GM19397 (cell line): ENCODE data around the gene POP5.

ENCODE experiments used
- ATAC-seq: cut with Tn5 transposase; IDR thresholded peaks from one replicate; pipeline ENCODE4 v1.9.1; 2021; ENCODE audit warnings: mild to moderate bottlenecking, moderate library complexity; ENCODE audit not compliant: unreplicated experiment

Gene POP5

GRCh38 chr12:120590741-120591407, 9.7 kb upstream of the POP5 start:
- no peak for ATAC-seq

- no peak for ATAC-seq
Measured at GRCh38 chr12:120588948-120589930, 8.0 kb upstream of the POP5 start.

GRCh38 chr12:120588371-120588770, 7.2 kb upstream of the POP5 start:
- no peak for ATAC-seq

- ATAC-seq: no peak
Measured at GRCh38 chr12:120586860-120587259, 5.7 kb upstream of the POP5 start.

- no peak for ATAC-seq
Measured at GRCh38 chr12:120586206-120586605, 5.0 kb upstream of the POP5 start.

- no peak for ATAC-seq
Measured at GRCh38 chr12:120584343-120585149, 3.3 kb upstream of the POP5 start.

- no peak for ATAC-seq
Measured at GRCh38 chr12:120583478-120584030, 2.4 kb upstream of the POP5 start.

- ATAC-seq: no peak
Measured at GRCh38 chr12:120581998-120582397, 796 bp upstream of the POP5 start.

GRCh38 chr12:120579179-120579578, 2.0 kb downstream of the POP5 start:
- no peak for ATAC-seq

- ATAC-seq: no peak
Measured at GRCh38 chr12:120574106-120574505, 7.1 kb downstream of the POP5 start.

- no peak for ATAC-seq
Measured at GRCh38 chr12:120573560-120573959, 7.6 kb downstream of the POP5 start.

GRCh38 chr12:120571299-120571698, 9.9 kb downstream of the POP5 start:
- no peak for ATAC-seq

- no peak for ATAC-seq
Measured at GRCh38 chr12:120563495-120563894, 17.7 kb downstream of the POP5 start.

GRCh38 chr12:120562906-120563305, 18.3 kb downstream of the POP5 start:
- ATAC-seq: no peak

GRCh38 chr12:120557589-120557988, 23.6 kb downstream of the POP5 start:
- ATAC-seq: no peak

- no peak for ATAC-seq
Measured at GRCh38 chr12:120554678-120555077, 26.5 kb downstream of the POP5 start.

GRCh38 chr12:120546050-120546386, 35.2 kb downstream of the POP5 start:
- ATAC-seq: no peak

- ATAC-seq: no peak
Measured at GRCh38 chr12:120544691-120545090, 36.5 kb downstream of the POP5 start.

GRCh38 chr12:120542166-120542565, 39.0 kb downstream of the POP5 start:
- ATAC-seq: no peak

GRCh38 chr12:120540445-120540844, 40.8 kb downstream of the POP5 start:
- ATAC-seq: no peak

- no peak for ATAC-seq
Measured at GRCh38 chr12:120539303-120539702, 41.9 kb downstream of the POP5 start.
